OCI-LY1 (cell line): ENCODE measurements around the gene POLR1A.
A peak's percentile ranks its signal among the peaks of the same experiment; 100 is the strongest.

Experiments
- H2AFZ ChIP-seq: fragments of 200-600 bp; sonication (generic), shearing (Covaris generic); 2 replicates; pipeline ENCODE4 v1.6.0; 2014; ENCODE audit warnings: antibody characterized with exemption, mild to moderate bottlenecking, low read length
- H3F3A ChIP-seq: fragments of 200-600 bp; sonication (generic), shearing (Covaris generic); 2 replicates; pipeline ENCODE4 v1.6.0; 2014; ENCODE audit warnings: mild to moderate bottlenecking, antibody characterized with exemption, low read length, moderate library complexity; ENCODE audit not compliant: insufficient read depth
- H3K27ac ChIP-seq: fragments of 200-600 bp; sonication (generic); 2 replicates; pipeline ENCODE4 v1.5.1; 2014; ENCODE audit warnings: low read length, mixed run types, mild to moderate bottlenecking, low read depth; ENCODE audit not compliant: poor library complexity, severe bottlenecking
- H3K27me3 ChIP-seq: fragments of 200-600 bp; sonication (generic); 2 replicates; pipeline ENCODE4 v1.6.0; 2014; ENCODE audit warnings: antibody characterized with exemption, mild to moderate bottlenecking, low read length, moderate library complexity; ENCODE audit not compliant: insufficient read depth
- H3K36me3 ChIP-seq: fragments of 200-600 bp; sonication (generic); 2 replicates; pipeline ENCODE4 v1.6.1; 2014; ENCODE audit warnings: mild to moderate bottlenecking, antibody characterized with exemption, low read length, moderate library complexity, mixed read lengths; ENCODE audit not compliant: insufficient read depth
- H3K4me1 ChIP-seq: fragments of 200-600 bp; sonication (generic); 2 replicates; pipeline ENCODE4 v1.5.1; 2014; ENCODE audit warnings: mild to moderate bottlenecking, low read length, moderate library complexity; ENCODE audit not compliant: insufficient read depth, severe bottlenecking
- H3K4me2 ChIP-seq: fragments of 200-600 bp; sonication (generic), shearing (Covaris generic); 2 replicates; pipeline ENCODE4 v1.6.1; 2014; ENCODE audit warnings: low read length
- H3K4me3 ChIP-seq: fragments of 200-600 bp; sonication (generic); 2 replicates; pipeline ENCODE4 v1.5.1; 2014; ENCODE audit warnings: low read length, low read depth, mild to moderate bottlenecking, mixed read lengths; ENCODE audit not compliant: poor library complexity, severe bottlenecking
- H3K79me2 ChIP-seq: fragments of 200-600 bp; shearing (Covaris generic); 2 replicates; pipeline ENCODE4 v1.6.1; 2016; ENCODE audit warnings: mixed run types, low read length, mixed read lengths; ENCODE audit not compliant: insufficient read depth
- H3K9ac ChIP-seq: fragments of 200-600 bp; sonication (generic), shearing (Covaris generic); 2 replicates; pipeline ENCODE4 v1.6.1; 2014; ENCODE audit warnings: mild to moderate bottlenecking, low read length, mixed read lengths
- H3K9me2 ChIP-seq: fragments of 200-600 bp; sonication (generic), shearing (Covaris generic); 2 replicates; pipeline ENCODE4 v1.6.1; 2014; ENCODE audit warnings: low read depth, mild to moderate bottlenecking, low read length, mixed read lengths
- H3K9me3 ChIP-seq: fragments of 200-600 bp; shearing (Covaris generic); 2 replicates; pipeline ENCODE4 v1.6.1; 2014; ENCODE audit warnings: low read length, mixed read lengths
- H4K20me1 ChIP-seq: fragments of 200-600 bp; sonication (generic), shearing (Covaris generic); 2 replicates; pipeline ENCODE4 v1.6.0; 2016; ENCODE audit warnings: mild to moderate bottlenecking, low read length; ENCODE audit not compliant: insufficient read depth
- CTCF ChIP-seq: fragments of 200-600 bp; sonication (generic), shearing (Covaris generic); IDR thresholded peaks from 2 replicates; pipeline ENCODE4 v1.5.1; 2017; ENCODE audit warnings: mild to moderate bottlenecking, antibody characterized with exemption, low read length, moderate library complexity, mixed read lengths
- EZH2 ChIP-seq: fragments of 200-600 bp; sonication (generic), shearing (Covaris generic); IDR thresholded peaks from 2 replicates; pipeline ENCODE4 v1.8.0; 2017; ENCODE audit warnings: borderline replicate concordance, mixed run types, mild to moderate bottlenecking, antibody characterized with exemption, low read length, moderate library complexity, mixed read lengths

Gene POLR1A

GRCh38 chr2:86022661-86023365 is 82.9 kb downstream of the POLR1A start:
- Histone ChIP-seq H3K79me2 (no peaks in the 10 kb centered on the region), H3K4me2 (no peak overlapping the region), H4K20me1 (no peaks in the 10 kb centered on the region), H3K36me3 (peaks cover 40% of the 10 kb centered on the region), H3K27ac (peak overlapping the region; percentile 69), H3K9me3 (no peaks in the 10 kb centered on the region), H2AFZ (no peak overlapping the region), H3K27me3 (no peaks in the 10 kb centered on the region), H3K4me3 (no peak overlapping the region), H3K4me1 (peaks cover 14% of the 10 kb centered on the region), H3K9ac (no peak overlapping the region), H3F3A (no peaks in the 10 kb centered on the region), H3K9me2 (no peaks in the 10 kb centered on the region)
- TF ChIP-seq CTCF (no peak), EZH2 (no peak)

- H3K36me3 ChIP-seq, result peaks cover 29% of the 10 kb centered on the region
- no peak overlapping the region for H3K4me2 ChIP-seq
- H3K4me1 ChIP-seq, result peaks cover 25% of the 10 kb centered on the region
- no peak overlapping the region for H3K9ac ChIP-seq
- H4K20me1 ChIP-seq, result no peaks in the 10 kb centered on the region
- no peak for TF ChIP-seq CTCF
- TF ChIP-seq EZH2, result no peak
- H3K4me3 ChIP-seq, result no peak overlapping the region
- H3F3A ChIP-seq, result no peaks in the 10 kb centered on the region
- H3K27me3 ChIP-seq, result no peaks in the 10 kb centered on the region
- no peak overlapping the region for H2AFZ ChIP-seq
- H3K9me3 ChIP-seq, result no peaks in the 10 kb centered on the region
- H3K27ac ChIP-seq, result no peak overlapping the region
- H3K9me2 ChIP-seq, result no peaks in the 10 kb centered on the region
- H3K79me2 ChIP-seq, result no peaks in the 10 kb centered on the region
Measured at GRCh38 chr2:86021396-86022378, 84.0 kb downstream of the POLR1A start.

- H3K4me2 ChIP-seq, result no peak overlapping the region
- no peaks in the 10 kb centered on the region for H3K9me2 ChIP-seq
- H3K4me1 ChIP-seq, result peaks cover 32% of the 10 kb centered on the region
- H4K20me1 ChIP-seq, result no peaks in the 10 kb centered on the region
- H3K9me3 ChIP-seq, result no peaks in the 10 kb centered on the region
- H2AFZ ChIP-seq, result no peak overlapping the region
- no peaks in the 10 kb centered on the region for H3F3A ChIP-seq
- H3K36me3 ChIP-seq, result peaks cover 22% of the 10 kb centered on the region
- no peaks in the 10 kb centered on the region for H3K27me3 ChIP-seq
- no peaks in the 10 kb centered on the region for H3K79me2 ChIP-seq
- H3K4me3 ChIP-seq, result no peak overlapping the region
- H3K9ac ChIP-seq, result no peak overlapping the region
- H3K27ac ChIP-seq, result no peak overlapping the region
- TF ChIP-seq CTCF (no peak), EZH2 (no peak)
Measured at GRCh38 chr2:86020984-86021383, 84.7 kb downstream of the POLR1A start.
